Astrocyte (in vitro differentiated cells and primary cell): ENCODE data around the gene BCKDHB. TPM values are rescaled to one million over a fixed set of nuclear protein-coding genes. Genes with fewer than 3 reads are reported as not detected.
"Not testable (repeated sequence)": the region's sequence is repeated elsewhere in the genome, so short reads cannot be mapped to it uniquely, and the experiment has no call there.

Source experiments
- DNase-seq: peaks from one replicate; pipeline ENCODE4 v3.0.0-alpha.2; 2010; ENCODE audit warnings: low read depth
- FAIRE-seq: peaks from 2 replicates; lab custom pipeline; 2011; peaks lifted over from hg19 to GRCh38; lab: Jason Lieb, UNC
- H2AFZ ChIP-seq: 2 replicates; pipeline ENCODE4 v1.6.0; 2012; ENCODE audit warnings: low read depth, low read length, inconsistent platforms
- H3K27ac ChIP-seq: 2 replicates; pipeline ENCODE4 v1.5.1; 2011; ENCODE audit warnings: low read depth, low read length, inconsistent platforms
- H3K27me3 ChIP-seq: 2 replicates; pipeline ENCODE4 v1.6.0; 2011; ENCODE audit warnings: low read length, inconsistent platforms; ENCODE audit not compliant: insufficient read depth
- H3K36me3 ChIP-seq: 2 replicates; pipeline ENCODE4 v1.5.1; 2011; ENCODE audit warnings: low read length, inconsistent platforms; ENCODE audit not compliant: insufficient read depth
- H3K4me1 ChIP-seq: 2 replicates; pipeline ENCODE4 v1.5.1; 2011; ENCODE audit warnings: low read length, inconsistent platforms; ENCODE audit not compliant: insufficient read depth
- H3K4me2 ChIP-seq: 2 replicates; pipeline ENCODE4 v1.6.0; 2012; ENCODE audit warnings: low read length, inconsistent platforms
- H3K4me3 ChIP-seq: 2 replicates; pipeline ENCODE4 v1.5.1; 2011; ENCODE audit warnings: low read depth, mild to moderate bottlenecking, low read length, inconsistent platforms; ENCODE audit not compliant: insufficient read depth
- H3K79me2 ChIP-seq: 2 replicates; pipeline ENCODE4 v1.6.0; 2012; ENCODE audit warnings: mild to moderate bottlenecking, low read length, inconsistent platforms; ENCODE audit not compliant: insufficient read depth
- H3K9ac ChIP-seq: 2 replicates; pipeline ENCODE4 v1.6.0; 2012; ENCODE audit warnings: mild to moderate bottlenecking, low read length, inconsistent platforms
- H3K9me3 ChIP-seq: 2 replicates; pipeline ENCODE4 v1.5.1; 2012; ENCODE audit warnings: low read depth, mild to moderate bottlenecking, low read length, inconsistent platforms; ENCODE audit not compliant: insufficient read depth
- H4K20me1 ChIP-seq: 2 replicates; pipeline ENCODE4 v1.6.0; 2012; ENCODE audit warnings: low read length, inconsistent platforms; ENCODE audit not compliant: insufficient read depth
- H3K27ac Mint-ChIP-seq: one replicate; pipeline ENCODE4 v1.8.0; 2021; ENCODE audit warnings: mild to moderate bottlenecking, mixed read lengths; ENCODE audit not compliant: unreplicated experiment
- H3K27me3 Mint-ChIP-seq: one replicate; pipeline ENCODE4 v1.8.0; 2021; ENCODE audit warnings: low read depth, mixed read lengths; ENCODE audit not compliant: unreplicated experiment
- H3K36me3 Mint-ChIP-seq: one replicate; pipeline ENCODE4 v1.8.0; 2021; ENCODE audit warnings: low read depth, mixed read lengths; ENCODE audit not compliant: unreplicated experiment
- H3K4me1 Mint-ChIP-seq: one replicate; pipeline ENCODE4 v1.8.0; 2021; ENCODE audit warnings: low read depth, mixed read lengths; ENCODE audit not compliant: unreplicated experiment
- H3K4me3 Mint-ChIP-seq: one replicate; pipeline ENCODE4 v1.8.0; 2021; ENCODE audit warnings: mild to moderate bottlenecking, moderate library complexity, mixed read lengths; ENCODE audit not compliant: unreplicated experiment
- H3K9me3 Mint-ChIP-seq: one replicate; pipeline ENCODE4 v1.8.0; 2021; ENCODE audit warnings: mild to moderate bottlenecking, mixed read lengths; ENCODE audit not compliant: unreplicated experiment
- CTCF ChIP-seq: IDR thresholded peaks from 2 replicates; pipeline ENCODE4 v1.5.1; 2011; ENCODE audit warnings: low read depth, mild to moderate bottlenecking, inconsistent platforms, low read length, moderate library complexity; ENCODE audit not compliant: insufficient read depth
- EZH2 ChIP-seq: IDR thresholded peaks from 2 replicates; pipeline ENCODE4 v1.6.1; 2012; ENCODE audit warnings: mild to moderate bottlenecking, low read length, inconsistent platforms; ENCODE audit not compliant: insufficient read depth
- total RNA-seq: library from RNA; stranded (reverse); gene quantifications from 2 replicates; pipeline ENCODE4 v1.2.1, GENCODE V29; 2021

Gene BCKDHB
- total RNA-seq, 1 donor from 2014 or later = 18.4 TPM

DNA sequence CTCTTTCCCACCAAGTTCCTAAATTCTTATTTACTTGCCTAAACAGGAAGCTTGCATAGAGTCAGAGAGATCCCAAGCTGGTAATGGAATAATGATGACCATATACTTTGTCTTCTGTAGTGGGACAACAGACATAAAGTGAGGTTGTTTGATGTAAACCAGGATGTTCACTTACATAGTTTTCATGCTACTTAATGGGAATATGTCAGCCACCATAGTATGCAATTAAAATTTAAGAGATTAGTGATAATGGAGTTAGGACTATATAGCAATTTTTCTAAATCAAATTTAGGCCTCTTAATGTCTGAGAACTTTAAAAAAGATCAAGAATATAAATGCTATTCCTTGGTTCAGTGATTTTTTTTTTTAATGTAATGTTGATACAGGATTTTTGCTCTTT lies 180.6 kb downstream of the BCKDHB start:
- Histone ChIP-seq H3K36me3 (no peaks in the 10 kb centered on the region), H3K27me3 (no peaks in the 10 kb centered on the region), H3K9me3 (no peaks in the 10 kb centered on the region), H3K9ac (no peak overlapping the region), H3K4me2 (no peak overlapping the region), H3K79me2 (no peaks in the 10 kb centered on the region), H4K20me1 (no peaks in the 10 kb centered on the region), H2AFZ (no peak overlapping the region), H3K4me3 (no peak overlapping the region), H3K4me1 (no peaks in the 10 kb centered on the region), H3K27ac (no peak overlapping the region)
- Mint-ChIP-seq H3K9me3 (no peaks in the 10 kb centered on the region), H3K4me3 (no peak overlapping the region), H3K4me1 (no peaks in the 10 kb centered on the region), H3K27me3 (no peaks in the 10 kb centered on the region), H3K36me3 (no peaks in the 10 kb centered on the region), H3K27ac (no peak overlapping the region)
- FAIRE-seq (no peak), DNase-seq (no peak)
- TF ChIP-seq CTCF = no peak
- TF ChIP-seq EZH2 = no peak

DNA sequence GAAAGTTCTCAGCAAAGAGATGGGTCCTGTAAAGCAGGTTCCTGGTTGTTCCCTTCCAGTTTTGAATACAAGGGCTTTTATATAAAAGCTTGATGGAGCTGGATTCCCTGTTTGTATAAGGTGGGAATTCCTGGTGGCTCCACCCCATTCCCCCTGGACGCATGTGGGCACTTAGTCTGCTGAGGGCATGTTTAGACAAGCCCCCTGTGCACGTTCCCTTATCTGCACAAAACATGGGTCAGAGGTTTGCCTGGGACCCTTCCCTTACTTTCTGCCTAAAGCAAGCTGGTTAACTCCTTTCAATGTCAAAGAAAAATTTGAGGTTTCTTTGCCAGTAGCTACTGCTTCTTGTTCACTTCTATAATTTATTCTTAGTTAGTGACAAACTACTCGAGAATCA lies 181.1 kb downstream of the BCKDHB start:
- H3K4me1 ChIP-seq = no peaks in the 10 kb centered on the region
- FAIRE-seq = no peak
- H3K4me2 ChIP-seq = no peak overlapping the region
- Mint-ChIP-seq H3K4me1 (no peaks in the 10 kb centered on the region), H3K9me3 (no peaks in the 10 kb centered on the region), H3K27me3 (no peaks in the 10 kb centered on the region), H3K4me3 (no peak overlapping the region), H3K36me3 (peaks cover 5% of the 10 kb centered on the region), H3K27ac (no peak overlapping the region)
- no peak for DNase-seq
- no peak overlapping the region for H3K9ac ChIP-seq
- no peak overlapping the region for H3K27ac ChIP-seq
- H4K20me1 ChIP-seq = no peaks in the 10 kb centered on the region
- H3K4me3 ChIP-seq = no peak overlapping the region
- no peaks in the 10 kb centered on the region for H3K36me3 ChIP-seq
- TF ChIP-seq EZH2 (no peak), CTCF (no peak)
- H3K79me2 ChIP-seq = no peaks in the 10 kb centered on the region
- H2AFZ ChIP-seq = no peak overlapping the region
- no peaks in the 10 kb centered on the region for H3K9me3 ChIP-seq
- H3K27me3 ChIP-seq = no peaks in the 10 kb centered on the region

GRCh38 chr6:80289727-80290126 lies 183.3 kb downstream of the BCKDHB start:
- Histone ChIP-seq H3K36me3 (no peaks in the 10 kb centered on the region), H4K20me1 (no peaks in the 10 kb centered on the region), H3K4me3 (no peak overlapping the region), H3K4me2 (no peak overlapping the region), H3K27me3 (no peaks in the 10 kb centered on the region), H2AFZ (no peak overlapping the region), H3K27ac (no peak overlapping the region), H3K4me1 (no peaks in the 10 kb centered on the region), H3K9ac (no peak overlapping the region), H3K9me3 (no peaks in the 10 kb centered on the region), H3K79me2 (no peaks in the 10 kb centered on the region)
- TF ChIP-seq CTCF = no peak
- no peak for TF ChIP-seq EZH2
- H3K9me3 Mint-ChIP-seq = peaks cover 10% of the 10 kb centered on the region
- H3K27me3 Mint-ChIP-seq = no peaks in the 10 kb centered on the region
- H3K4me1 Mint-ChIP-seq = no peaks in the 10 kb centered on the region
- FAIRE-seq (no peak), DNase-seq (no peak)
- no peak overlapping the region for H3K27ac Mint-ChIP-seq
- H3K36me3 Mint-ChIP-seq = peaks cover 19% of the 10 kb centered on the region
- H3K4me3 Mint-ChIP-seq = no peak overlapping the region

DNA sequence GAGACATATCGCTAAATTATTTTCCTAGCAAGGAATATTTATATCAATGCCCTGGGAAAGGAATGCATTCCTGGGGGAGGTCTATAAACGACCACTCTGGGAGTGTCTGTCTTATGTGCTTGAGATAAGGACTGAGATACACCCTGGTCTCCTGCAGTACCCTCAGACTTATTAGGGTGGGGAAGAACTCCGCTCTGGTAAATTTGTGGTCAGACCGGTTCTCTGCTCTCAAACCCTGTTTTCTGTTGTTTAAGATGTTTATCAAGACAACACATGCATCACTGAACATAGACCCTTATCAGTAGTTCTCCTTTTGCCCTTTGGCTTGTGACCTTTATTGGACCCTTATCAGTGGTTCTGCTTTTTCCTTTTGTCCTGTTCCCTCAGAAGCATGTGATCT lies 188.1 kb downstream of the BCKDHB start:
- not testable (repeated sequence) for H3K4me2 ChIP-seq, DNase-seq, H2AFZ ChIP-seq, H3K27me3 Mint-ChIP-seq, H3K27me3 ChIP-seq, H3K9me3 ChIP-seq, H3K4me3 Mint-ChIP-seq, FAIRE-seq, H3K4me1 ChIP-seq, H3K36me3 ChIP-seq, H3K4me3 ChIP-seq, H4K20me1 ChIP-seq, H3K79me2 ChIP-seq, H3K4me1 Mint-ChIP-seq, H3K27ac ChIP-seq, H3K27ac Mint-ChIP-seq, H3K9ac ChIP-seq
- Mint-ChIP-seq H3K36me3 (peaks cover 24% of the 10 kb centered on the region), H3K9me3 (peaks cover 17% of the 10 kb centered on the region)
